Gastrocnemius medialis (tissue), 4 donors: ENCODE data around the gene DDOST. TPM values are rescaled to one million over a fixed set of nuclear protein-coding genes. Genes with fewer than 3 reads are reported as not detected.
A peak's percentile ranks its signal among the peaks of the same experiment; 100 is the strongest.

Experiments
- ATAC-seq, 2 donors: fragments of 150-250 bp; one replicate each; pipeline ENCODE4 v1.9.1; 2016
- DNase-seq, 2 donors: peaks; one replicate each; pipeline ENCODE4 v3.0.0-alpha.2; 2019
- H3K27ac ChIP-seq, 4 donors: fragments of 200-600 bp; sonication (generic); 1 replicate in 1 of 4; 2 replicates in 3 of 4; pipeline ENCODE4 v1.5.1; 2016 to 2018; ENCODE audit warnings: mild to moderate bottlenecking in 2 of 4, moderate library complexity in 1 of 4
- H3K27me3 ChIP-seq, 3 donors: fragments of 200-600 bp; sonication (generic) in 2 of 3; 1 replicate in 1 of 3; 2 replicates in 2 of 3; pipeline versions ENCODE4 v1.5.1 to v1.6.0; 2016 to 2019; ENCODE audit warnings: mild to moderate bottlenecking in 1 of 3, moderate library complexity in 1 of 3
- H3K36me3 ChIP-seq, 2 donors: fragments of 200-600 bp; sonication (generic) in 1 of 2; one replicate each; pipeline ENCODE4 v1.5.1; 2017 to 2018
- H3K4me1 ChIP-seq, 2 donors: fragments of 200-600 bp; sonication (generic) in 1 of 2; one replicate each; pipeline ENCODE4 v1.5.1; 2016 to 2017; ENCODE audit warnings: mild to moderate bottlenecking in 2 of 2
- H3K4me3 ChIP-seq, 4 donors: fragments of 200-600 bp; sonication (generic) in 3 of 4; 1 replicate in 1 of 4; 2 replicates in 3 of 4; pipeline ENCODE4 v1.5.1; 2016 to 2019; ENCODE audit warnings: mild to moderate bottlenecking in 2 of 4
- H3K9me3 ChIP-seq, 3 donors: fragments of 200-600 bp; sonication (generic) in 2 of 3; 1 replicate in 1 of 3; 2 replicates in 2 of 3; pipeline ENCODE4 v1.5.1; 2016 to 2019
- POLR2A ChIP-seq, 2 donors: fragments of 450-650 bp; IDR thresholded peaks; one replicate each; pipeline ENCODE4 v1.6.1; 2017; ENCODE audit warnings: antibody characterized with exemption in 2 of 2, mild to moderate bottlenecking in 2 of 2, moderate library complexity in 2 of 2
- in situ Hi-C, 4 donors: fragments of 200-750 bp; cut with MboI; loops; one replicate each; pipeline versions ENCODE4 v1.15.0 to v1.8.0; 2017; ENCODE audit warnings: low sequenced_read_pairs in 4 of 4
- intact Hi-C: fragments of 100-400 bp; cut with DNase I; formaldehyde crosslinking; loops from one replicate; pipeline ENCODE4 v1.15.1; 2023; ENCODE audit warnings: low total_unique reads
- total RNA-seq, 4 donors: library from RNA; depleted of rRNA; stranded (reverse); fragments of >200 nt; gene quantifications; one replicate each; pipeline versions ENCODE4 v1.1.0 to v1.2.3, GENCODE V29; 2016
- TF ChIP-seq, protein P1 (sequence below), 5 experiments: fragments of 450-650 bp in 3 of 5; fragments of 200-600 bp in 2 of 5; sonication (generic) in 2 of 5; IDR thresholded peaks in 4 of 5; conservative IDR thresholded peaks in 1 of 5; 1 replicate in 4 of 5; 2 replicates in 1 of 5; pipeline ENCODE4 v1.5.1; 2016 to 2019; ENCODE audit warnings: antibody characterized with exemption in 5 of 5, mild to moderate bottlenecking in 3 of 5, moderate library complexity in 3 of 5

The DDOST gene
- total RNA-seq, 4 donors from 2014 or later, result 63.0 to 110 (median 99.8) TPM

DNA sequence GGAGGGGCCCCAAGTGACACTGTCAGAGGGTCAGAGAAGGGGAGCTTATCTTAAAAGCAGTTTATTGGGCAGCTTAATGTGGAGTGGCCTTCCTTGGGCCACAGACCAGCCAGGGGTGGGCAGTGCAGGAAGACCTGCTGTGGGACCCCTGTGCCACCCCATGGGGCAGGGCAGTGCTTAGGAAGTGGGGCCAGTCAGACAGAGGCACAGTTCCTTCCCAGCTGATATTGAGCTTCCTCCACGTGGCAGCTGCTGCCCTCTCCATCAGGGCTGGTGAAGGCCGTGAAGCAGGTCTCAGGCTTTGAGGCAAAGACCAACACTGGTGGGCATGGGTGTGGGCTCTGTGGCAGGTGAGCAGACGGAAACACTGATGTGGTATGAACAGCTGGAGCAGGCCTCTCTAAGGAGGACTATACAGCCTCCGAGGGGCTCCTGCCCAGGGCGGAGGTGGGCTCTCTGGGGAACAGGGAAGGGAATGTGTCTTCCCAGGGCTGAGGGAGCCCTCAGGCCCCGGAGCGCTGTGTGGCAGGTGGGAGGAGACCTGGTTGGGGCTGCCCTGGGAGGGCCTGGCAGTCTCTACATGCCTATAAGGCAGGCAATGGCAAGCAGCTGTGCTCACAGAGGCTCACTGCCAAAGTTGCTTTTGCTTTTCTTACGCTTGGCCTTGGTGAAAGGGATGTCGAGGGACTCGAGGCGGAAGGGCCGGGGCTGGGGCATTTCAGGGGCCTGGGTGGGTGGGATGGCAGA is 3.0 kb upstream of the DDOST start:
- H3K36me3 ChIP-seq, result no peaks in the 10 kb centered on the region
- H3K4me3 ChIP-seq, result no peak overlapping the region
- no peak for TF ChIP-seq POLR2A (IDR thresholded peaks at IDR 0.05)
- TF ChIP-seq, protein P1, sequence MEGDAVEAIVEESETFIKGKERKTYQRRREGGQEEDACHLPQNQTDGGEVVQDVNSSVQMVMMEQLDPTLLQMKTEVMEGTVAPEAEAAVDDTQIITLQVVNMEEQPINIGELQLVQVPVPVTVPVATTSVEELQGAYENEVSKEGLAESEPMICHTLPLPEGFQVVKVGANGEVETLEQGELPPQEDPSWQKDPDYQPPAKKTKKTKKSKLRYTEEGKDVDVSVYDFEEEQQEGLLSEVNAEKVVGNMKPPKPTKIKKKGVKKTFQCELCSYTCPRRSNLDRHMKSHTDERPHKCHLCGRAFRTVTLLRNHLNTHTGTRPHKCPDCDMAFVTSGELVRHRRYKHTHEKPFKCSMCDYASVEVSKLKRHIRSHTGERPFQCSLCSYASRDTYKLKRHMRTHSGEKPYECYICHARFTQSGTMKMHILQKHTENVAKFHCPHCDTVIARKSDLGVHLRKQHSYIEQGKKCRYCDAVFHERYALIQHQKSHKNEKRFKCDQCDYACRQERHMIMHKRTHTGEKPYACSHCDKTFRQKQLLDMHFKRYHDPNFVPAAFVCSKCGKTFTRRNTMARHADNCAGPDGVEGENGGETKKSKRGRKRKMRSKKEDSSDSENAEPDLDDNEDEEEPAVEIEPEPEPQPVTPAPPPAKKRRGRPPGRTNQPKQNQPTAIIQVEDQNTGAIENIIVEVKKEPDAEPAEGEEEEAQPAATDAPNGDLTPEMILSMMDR (IDR thresholded peaks at IDR 0.05 in 4 of 5, conservative IDR thresholded peaks at IDR 0.05 in 1 of 5), result no peak
- H3K9me3 ChIP-seq, result no peaks in the 10 kb centered on the region
- H3K4me1 ChIP-seq, result peaks cover 22% of the 10 kb centered on the region in 2 donors
- ATAC-seq, result no peak
- DNase-seq, result no peak
- H3K27ac ChIP-seq, result no peak overlapping the region
- in situ Hi-C loops (no loop called here), intact Hi-C loops (no loop called here)
- no peaks in the 10 kb centered on the region for H3K27me3 ChIP-seq

- no peak for ATAC-seq
- intact Hi-C loops, result no loop called here
- Histone ChIP-seq H3K4me3 (no peak overlapping the region), H3K27me3 (no peaks in the 10 kb centered on the region), H3K9me3 (no peaks in the 10 kb centered on the region), H3K36me3 (no peaks in the 10 kb centered on the region), H3K4me1 (peaks cover 28 to 29% of the 10 kb centered on the region in 2 donors), H3K27ac (no peak overlapping the region)
- no peak for TF ChIP-seq POLR2A (IDR thresholded peaks at IDR 0.05)
- TF ChIP-seq, protein P1 (IDR thresholded peaks at IDR 0.05 in 4 of 5, conservative IDR thresholded peaks at IDR 0.05 in 1 of 5), result no peak
- in situ Hi-C loops, result no loop called here
- DNase-seq, result no peak
Measured at GRCh38 chr1:20663365-20663764, 2.2 kb upstream of the DDOST start.

DNA sequence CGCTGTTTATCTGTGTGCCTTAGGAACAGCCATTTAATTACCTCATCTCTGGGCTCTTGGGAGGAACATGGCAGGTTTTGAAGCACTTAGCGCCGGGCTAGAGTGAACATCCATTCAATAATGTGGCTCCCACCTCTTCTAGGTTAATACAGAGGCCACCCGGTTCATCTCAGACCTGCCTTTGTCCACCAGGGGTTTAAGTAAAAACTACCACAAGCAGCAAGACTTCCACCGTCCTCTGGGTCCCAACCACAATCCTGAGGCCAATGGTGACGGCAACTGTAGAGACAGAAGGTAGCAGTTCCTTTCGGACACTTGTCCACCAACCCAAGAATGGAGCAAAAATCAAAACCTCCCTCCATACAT is 924 bp upstream of the DDOST start:
- no peaks in the 10 kb centered on the region for H3K9me3 ChIP-seq
- no peak for TF ChIP-seq POLR2A (IDR thresholded peaks at IDR 0.05)
- TF ChIP-seq, protein P1 (IDR thresholded peaks at IDR 0.05 in 4 of 5, conservative IDR thresholded peaks at IDR 0.05 in 1 of 5), result no peak
- no peak for ATAC-seq
- peak overlapping the region; percentile 80 to 90 (median 87) for H3K27ac ChIP-seq
- intact Hi-C loops (no loop called here), in situ Hi-C loops (no loop called here)
- peaks cover 36 to 41% of the 10 kb centered on the region in 2 donors for H3K4me1 ChIP-seq
- H3K4me3 ChIP-seq, result peak overlapping the region; percentile 81 to 99 (median 90)
- H3K27me3 ChIP-seq, result no peaks in the 10 kb centered on the region
- peaks cover 0 to 1% of the 10 kb centered on the region in 2 donors for H3K36me3 ChIP-seq
- DNase-seq, result no peak

GRCh38 chr1:20660847-20661206 is 342 bp downstream of the DDOST start:
- H3K36me3 ChIP-seq, result peaks cover 0 to 14% of the 10 kb centered on the region in 2 donors
- TF ChIP-seq POLR2A (IDR thresholded peaks at IDR 0.05), result no peak
- TF ChIP-seq, protein P1 (IDR thresholded peaks at IDR 0.05 in 4 of 5, conservative IDR thresholded peaks at IDR 0.05 in 1 of 5), result no peak
- peak overlapping the region; percentile 80 to 90 (median 86) for H3K27ac ChIP-seq
- in situ Hi-C loops, result no loop called here
- ATAC-seq, result no peak
- H3K4me3 ChIP-seq, result peak overlapping the region; percentile 81 to 99 (median 90)
- peaks cover 36 to 43% of the 10 kb centered on the region in 2 donors for H3K4me1 ChIP-seq
- no peaks in the 10 kb centered on the region for H3K9me3 ChIP-seq
- intact Hi-C loops, result loop anchor here (2.0 kb wide), 1 partner anchor 28 kb away; the partner anchor contains the start of gene PINK1
- DNase-seq, result no peak
- no peaks in the 10 kb centered on the region for H3K27me3 ChIP-seq
